Hepatocyte (in vitro differentiated cells): Measurements from ENCODE around the gene LIMS2. TPM values are rescaled to one million over a fixed set of nuclear protein-coding genes. Genes with fewer than 3 reads are reported as not detected.

Experiments
- DNase-seq: peaks from one replicate; pipeline ENCODE4 v3.0.0-alpha.2; 2016; ENCODE audit warnings: low spot score
- H2AFZ ChIP-seq: fragments of 200-600 bp; sonication (generic); 2 replicates; pipeline ENCODE4 v1.6.0; 2016; ENCODE audit warnings: antibody characterized with exemption, mild to moderate bottlenecking
- H3K27ac ChIP-seq: fragments of 200-600 bp; sonication (generic); 2 replicates; pipeline ENCODE4 v1.5.1; 2016; ENCODE audit warnings: mild to moderate bottlenecking
- H3K27me3 ChIP-seq: fragments of 200-600 bp; sonication (generic); 2 replicates; pipeline ENCODE4 v1.6.1; 2016
- H3K36me3 ChIP-seq: fragments of 200-600 bp; sonication (generic); replicated peaks from 2 replicates; pipeline ENCODE4 v1.5.1; 2016; ENCODE audit warnings: low read depth; ENCODE audit not compliant: insufficient read depth
- H3K4me1 ChIP-seq: fragments of 200-600 bp; sonication (generic); 2 replicates; pipeline ENCODE4 v1.5.1; 2016; ENCODE audit warnings: mild to moderate bottlenecking, moderate library complexity; ENCODE audit not compliant: insufficient read depth
- H3K4me2 ChIP-seq: fragments of 200-600 bp; sonication (generic); 2 replicates; pipeline ENCODE4 v1.6.0; 2016
- H3K4me3 ChIP-seq: fragments of 200-600 bp; sonication (generic); 2 replicates; pipeline ENCODE4 v1.5.1; 2016; ENCODE audit warnings: mild to moderate bottlenecking
- H3K79me2 ChIP-seq: fragments of 200-600 bp; sonication (generic); 2 replicates; pipeline ENCODE4 v1.6.0; 2017; ENCODE audit warnings: mild to moderate bottlenecking
- H3K9me2 ChIP-seq: fragments of 200-600 bp; sonication (generic); replicated peaks from 2 replicates; pipeline ENCODE4 v1.6.0; 2017; ENCODE audit warnings: mild to moderate bottlenecking; ENCODE audit not compliant: insufficient read depth
- H3K9me3 ChIP-seq: fragments of 200-600 bp; sonication (generic); 2 replicates; pipeline ENCODE4 v1.5.1; 2016; ENCODE audit warnings: low read depth, mild to moderate bottlenecking
- H4K20me1 ChIP-seq: fragments of 200-600 bp; sonication (generic); 2 replicates; pipeline ENCODE4 v1.6.0; 2016; ENCODE audit warnings: mild to moderate bottlenecking; ENCODE audit not compliant: insufficient read depth, poor library complexity, severe bottlenecking
- EZH2 ChIP-seq: fragments of 200-600 bp; sonication (generic); IDR thresholded peaks from 2 replicates; pipeline ENCODE4 v1.6.1; 2016; ENCODE audit warnings: antibody characterized with exemption, mild to moderate bottlenecking, borderline replicate concordance
- EZH2phosphoT487 ChIP-seq: fragments of 200-600 bp; sonication (generic); IDR thresholded peaks from one replicate; pipeline ENCODE4 v1.6.1; 2018; ENCODE audit warnings: antibody characterized with exemption, mild to moderate bottlenecking, low read depth, moderate library complexity; ENCODE audit not compliant: unreplicated experiment, severe bottlenecking
- WGBS: methylation state at CpG from one replicate; pipeline ENCODE4 v1.1.6; 2016; ENCODE audit warnings: low lambda C conversion rate; ENCODE audit errors: missing lambda C conversion rate; 5-methylcytosine and 5-hydroxymethylcytosine counted together
- polyA plus RNA-seq: library from polyadenylated mRNA; unstranded; fragments of >200 nt; fragmentation: Nextera tagmentation; extraction: Ambion mirVana; gene quantifications from 2 replicates; pipeline ENCODE4 v1.2.1, GENCODE V29; 2016
- total RNA-seq: library from RNA; depleted of rRNA; stranded (reverse); fragments of >200 nt; gene quantifications from 2 replicates; pipeline ENCODE4 v1.2.3, GENCODE V29; 2014
- TF ChIP-seq, protein P1 (sequence below): fragments of 200-600 bp; sonication (generic); IDR thresholded peaks from 2 replicates; pipeline ENCODE4 v1.5.1; 2016; ENCODE audit warnings: antibody characterized with exemption, mild to moderate bottlenecking; ENCODE audit not compliant: poor library complexity

The LIMS2 gene
- total and polyA plus RNA-seq, 2 experiments from 2014 or later = 4.0 to 8.3 TPM

- Histone ChIP-seq H3K4me3 (no peak overlapping the region), H3K79me2 (no peaks in the 10 kb centered on the region), H3K27me3 (no peaks in the 10 kb centered on the region), H3K9me3 (no peaks in the 10 kb centered on the region), H3K27ac (no peak overlapping the region), H3K36me3 (no peaks in the 10 kb centered on the region), H3K4me1 (peaks cover 10% of the 10 kb centered on the region), H3K4me2 (no peak overlapping the region), H4K20me1 (no peaks in the 10 kb centered on the region), H3K9me2 (no peaks in the 10 kb centered on the region), H2AFZ (no peak overlapping the region)
- WGBS = 85% methylated on average over 26 of the region's 33 CpGs
- TF ChIP-seq, protein P1, sequence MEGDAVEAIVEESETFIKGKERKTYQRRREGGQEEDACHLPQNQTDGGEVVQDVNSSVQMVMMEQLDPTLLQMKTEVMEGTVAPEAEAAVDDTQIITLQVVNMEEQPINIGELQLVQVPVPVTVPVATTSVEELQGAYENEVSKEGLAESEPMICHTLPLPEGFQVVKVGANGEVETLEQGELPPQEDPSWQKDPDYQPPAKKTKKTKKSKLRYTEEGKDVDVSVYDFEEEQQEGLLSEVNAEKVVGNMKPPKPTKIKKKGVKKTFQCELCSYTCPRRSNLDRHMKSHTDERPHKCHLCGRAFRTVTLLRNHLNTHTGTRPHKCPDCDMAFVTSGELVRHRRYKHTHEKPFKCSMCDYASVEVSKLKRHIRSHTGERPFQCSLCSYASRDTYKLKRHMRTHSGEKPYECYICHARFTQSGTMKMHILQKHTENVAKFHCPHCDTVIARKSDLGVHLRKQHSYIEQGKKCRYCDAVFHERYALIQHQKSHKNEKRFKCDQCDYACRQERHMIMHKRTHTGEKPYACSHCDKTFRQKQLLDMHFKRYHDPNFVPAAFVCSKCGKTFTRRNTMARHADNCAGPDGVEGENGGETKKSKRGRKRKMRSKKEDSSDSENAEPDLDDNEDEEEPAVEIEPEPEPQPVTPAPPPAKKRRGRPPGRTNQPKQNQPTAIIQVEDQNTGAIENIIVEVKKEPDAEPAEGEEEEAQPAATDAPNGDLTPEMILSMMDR = no peak
- TF ChIP-seq EZH2phosphoT487 = no peak
- TF ChIP-seq EZH2 = no peak
- peak; percentile 58 for DNase-seq
Observed at GRCh38 chr2:127636248-127637235, 38.8 kb downstream of the LIMS2 start.

- H3K27ac ChIP-seq = no peak overlapping the region
- no peaks in the 10 kb centered on the region for H3K79me2 ChIP-seq
- H3K4me1 ChIP-seq = peaks cover 10% of the 10 kb centered on the region
- no peaks in the 10 kb centered on the region for H3K9me2 ChIP-seq
- no peak overlapping the region for H2AFZ ChIP-seq
- H3K36me3 ChIP-seq = no peaks in the 10 kb centered on the region
- H3K9me3 ChIP-seq = no peaks in the 10 kb centered on the region
- no peak overlapping the region for H3K4me3 ChIP-seq
- no peak for DNase-seq
- 96% methylated on average over 19 of the region's 19 CpGs for WGBS
- no peaks in the 10 kb centered on the region for H3K27me3 ChIP-seq
- no peaks in the 10 kb centered on the region for H4K20me1 ChIP-seq
- TF ChIP-seq, protein P1 = no peak
- TF ChIP-seq EZH2 (no peak), EZH2phosphoT487 (no peak)
- H3K4me2 ChIP-seq = no peak overlapping the region
Observed at GRCh38 chr2:127635380-127636237, 39.7 kb downstream of the LIMS2 start.

- Histone ChIP-seq H3K9me2 (no peaks in the 10 kb centered on the region), H3K9me3 (no peaks in the 10 kb centered on the region), H3K36me3 (no peaks in the 10 kb centered on the region), H2AFZ (no peak overlapping the region), H3K79me2 (no peaks in the 10 kb centered on the region), H3K4me3 (no peak overlapping the region), H3K27me3 (no peaks in the 10 kb centered on the region), H3K4me2 (no peak overlapping the region), H3K27ac (no peak overlapping the region), H4K20me1 (no peaks in the 10 kb centered on the region), H3K4me1 (peaks cover 10% of the 10 kb centered on the region)
- WGBS = 90% methylated on average over 12 of the region's 17 CpGs
- TF ChIP-seq, protein P1 = no peak
- no peak for TF ChIP-seq EZH2phosphoT487
- no peak for TF ChIP-seq EZH2
- DNase-seq = no peak
Observed at GRCh38 chr2:127634626-127635379, 40.5 kb downstream of the LIMS2 start.
